Measurements from ENCODE around the gene FBXO10.
"Not testable (repeated sequence)": the region's sequence is repeated elsewhere in the genome, so short reads cannot be mapped to it uniquely, and the experiment has no call there.

Gene FBXO10

DNA sequence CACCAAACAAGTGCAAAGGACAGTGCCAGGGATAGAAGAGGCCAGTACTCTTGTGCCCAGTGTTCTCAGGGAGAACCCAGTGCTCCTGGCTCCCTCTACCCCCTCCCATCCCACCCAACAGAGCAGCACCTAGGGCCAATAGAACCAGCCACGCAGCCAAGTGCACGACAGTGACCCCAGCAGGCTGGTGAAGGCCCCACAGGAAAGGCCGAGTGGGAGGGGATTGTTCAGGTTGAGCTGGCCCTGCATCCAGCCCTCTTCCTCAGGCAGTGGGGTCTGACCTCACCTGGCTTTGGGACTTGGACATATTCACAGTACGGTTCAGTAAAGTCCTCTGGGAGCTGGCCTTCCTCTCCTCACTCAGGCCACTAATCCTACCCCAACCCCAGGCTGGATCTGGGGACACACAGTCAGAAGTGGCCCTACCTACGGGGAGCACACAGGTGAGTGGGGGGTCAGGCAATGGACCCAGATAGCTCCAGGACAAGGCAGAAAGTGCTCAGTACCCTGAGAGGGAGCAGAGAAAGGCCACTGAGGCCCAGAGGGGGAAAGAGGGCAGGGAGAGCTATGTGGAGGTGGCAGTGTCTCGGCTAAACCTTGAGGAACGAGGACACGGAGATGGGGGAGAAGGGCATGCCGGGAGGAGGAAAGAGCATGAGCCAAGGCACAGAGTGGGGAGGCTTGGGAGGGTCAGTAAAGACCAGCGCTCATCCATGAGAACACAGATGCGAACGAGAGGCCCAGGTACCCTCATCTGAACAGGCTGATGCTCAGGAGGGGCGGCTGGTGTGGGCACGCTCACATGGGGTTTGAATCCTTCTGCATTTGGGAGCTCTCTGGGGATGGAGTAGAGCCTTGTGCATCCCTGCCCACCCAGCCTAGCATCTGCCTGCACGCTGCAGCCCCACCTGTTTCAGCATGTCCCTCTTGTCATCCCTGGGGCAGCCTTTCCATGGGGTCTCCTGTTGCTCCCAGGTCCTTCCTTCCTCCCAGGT, 64.9 kb downstream of the FBXO10 start:
- no peak for DNase-seq (ENCODE audit: low spot score)

DNA sequence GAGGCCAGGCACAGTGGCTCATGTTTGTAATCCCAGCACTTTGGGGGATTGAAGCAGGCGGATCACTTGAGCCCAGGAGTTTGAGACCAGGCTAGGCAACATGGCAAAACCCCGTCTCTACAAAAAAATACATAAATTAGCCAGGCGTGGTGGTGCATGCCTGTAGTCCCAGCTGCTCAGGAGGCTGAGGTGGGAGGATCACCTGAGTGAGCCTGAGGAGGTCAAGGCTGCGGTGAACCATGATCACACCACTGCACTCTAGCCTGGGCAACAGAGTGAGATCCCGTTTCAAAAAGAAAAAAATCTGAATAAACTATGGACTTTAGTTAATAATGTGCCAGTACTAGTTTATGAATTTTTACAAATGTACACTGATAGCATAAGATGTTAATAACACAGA, 66.1 kb downstream of the FBXO10 start:
- DNase-seq (ENCODE audit: low spot score), result not testable (repeated sequence)

DNA sequence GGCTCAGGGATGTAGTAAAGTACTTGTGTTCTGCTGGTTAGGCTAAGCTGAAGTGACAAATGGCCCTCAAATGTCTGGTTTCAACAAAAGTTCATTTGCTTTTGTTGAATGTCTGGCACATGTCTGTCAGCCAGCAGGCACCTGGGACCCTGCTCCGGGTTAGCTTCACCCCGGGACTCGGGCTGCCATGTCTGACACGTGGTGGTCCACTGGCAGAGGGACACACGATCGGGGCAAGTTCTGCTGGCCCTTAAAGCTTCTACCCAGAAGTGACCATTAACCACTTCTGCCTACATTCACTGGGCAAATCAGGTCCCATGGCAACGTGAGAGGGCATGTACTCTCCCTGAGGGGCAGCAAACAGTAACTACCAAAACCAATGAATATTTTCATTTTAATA, 66.6 kb downstream of the FBXO10 start:
- DNase-seq (ENCODE audit: low spot score), result no peak

DNA sequence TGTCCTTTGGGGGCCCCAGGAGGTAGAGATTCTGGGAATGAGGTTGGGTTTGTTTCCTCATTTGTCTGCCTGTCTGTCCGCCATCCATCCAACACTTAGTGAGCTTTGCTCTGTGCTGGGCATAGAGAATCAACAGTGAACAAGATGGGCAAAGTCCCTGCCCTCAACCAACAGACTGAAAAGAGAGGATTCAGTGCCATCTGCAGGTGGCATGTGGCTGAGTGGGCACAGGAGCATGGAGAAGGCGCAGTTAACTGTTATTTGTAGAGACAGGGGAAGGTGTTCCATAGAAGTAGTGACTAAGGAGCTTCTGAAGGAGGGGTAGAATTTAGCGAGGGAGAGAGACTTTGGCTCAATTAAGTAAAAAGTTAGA, 67.4 kb downstream of the FBXO10 start:
- no peak for DNase-seq (ENCODE audit: low spot score)

DNA sequence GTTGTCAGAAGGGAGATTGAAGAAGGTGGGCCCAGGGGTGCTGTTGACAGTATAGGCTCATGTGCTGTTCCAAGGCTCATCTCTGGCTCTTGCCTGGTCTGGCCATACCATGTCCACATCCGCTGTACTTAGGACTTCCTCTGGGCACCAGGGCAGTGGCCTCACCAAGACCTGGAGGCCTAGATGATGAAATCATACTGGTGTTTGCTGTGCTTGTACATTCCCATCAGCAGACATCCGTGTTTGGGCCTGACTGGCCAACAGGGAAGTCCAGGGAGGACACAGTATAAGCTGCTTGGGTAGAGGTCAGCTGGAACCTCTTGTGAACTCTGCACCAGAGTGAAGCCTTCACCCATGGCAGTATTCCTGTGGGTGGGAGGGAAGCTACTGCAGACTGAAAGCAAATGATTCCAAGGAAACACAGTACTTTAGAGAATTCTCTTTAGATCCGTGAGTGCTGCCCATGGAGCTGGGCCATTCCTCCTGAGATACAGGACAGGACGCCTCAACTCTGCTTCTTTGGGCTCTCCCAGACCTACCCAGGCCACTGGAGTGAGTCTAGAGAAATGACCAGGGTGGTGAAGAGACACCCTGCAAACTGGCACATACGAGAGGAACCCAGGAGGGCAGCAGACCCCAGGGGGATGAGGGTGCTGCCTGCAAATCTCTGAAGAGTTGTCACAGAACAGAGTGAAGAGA, 67.9 kb downstream of the FBXO10 start:
- no peak for DNase-seq (ENCODE audit: low spot score)

DNA sequence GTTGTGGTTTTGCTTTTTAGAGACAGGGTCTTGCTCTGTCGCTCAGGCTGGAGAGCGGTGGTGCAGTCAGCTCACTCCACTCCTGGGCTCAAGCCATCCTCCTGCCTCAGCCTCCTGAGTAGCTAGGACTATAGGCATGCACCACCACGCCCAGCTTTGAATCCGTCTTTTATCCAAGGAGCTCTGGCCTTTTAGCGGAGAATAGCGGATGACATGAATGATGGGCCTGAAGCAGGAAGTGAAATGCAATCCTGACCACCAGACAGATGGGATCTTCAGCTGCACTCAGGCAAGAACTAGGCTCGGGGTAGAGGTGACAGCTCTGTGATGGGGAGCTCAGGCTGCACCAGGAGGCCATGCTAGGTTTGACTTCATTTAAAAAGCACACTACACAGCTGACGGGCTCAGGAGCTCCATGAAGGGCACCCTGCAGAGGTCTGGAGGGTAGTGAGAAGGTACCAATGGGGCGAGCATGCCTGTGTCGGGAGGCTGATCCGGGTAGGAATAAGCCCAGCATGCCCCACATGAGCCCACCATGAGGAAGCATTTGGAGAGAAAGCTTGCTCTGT, 68.5 kb downstream of the FBXO10 start:
- DNase-seq (ENCODE audit: low spot score), result no peak

DNA sequence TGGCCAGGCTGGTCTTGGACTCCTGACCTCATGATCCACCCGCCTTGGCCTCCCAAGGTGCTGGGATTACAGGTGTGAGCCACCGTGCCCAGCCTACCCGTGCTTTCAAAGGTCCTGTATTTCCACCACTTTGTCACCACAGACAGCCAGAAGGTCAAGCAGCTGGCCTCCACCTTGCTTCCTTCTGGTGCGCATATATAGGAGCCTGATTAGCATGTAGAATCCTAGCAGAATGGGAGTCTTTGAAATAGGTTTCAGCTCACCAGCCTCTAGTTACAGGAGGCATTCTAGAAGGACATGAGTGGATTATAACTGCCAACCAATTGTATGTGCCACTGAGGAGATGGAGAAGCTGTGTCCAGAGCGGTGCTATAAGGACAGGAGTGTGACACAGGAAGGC, 71.6 kb downstream of the FBXO10 start:
- DNase-seq (ENCODE audit: low spot score), result no peak

DNA sequence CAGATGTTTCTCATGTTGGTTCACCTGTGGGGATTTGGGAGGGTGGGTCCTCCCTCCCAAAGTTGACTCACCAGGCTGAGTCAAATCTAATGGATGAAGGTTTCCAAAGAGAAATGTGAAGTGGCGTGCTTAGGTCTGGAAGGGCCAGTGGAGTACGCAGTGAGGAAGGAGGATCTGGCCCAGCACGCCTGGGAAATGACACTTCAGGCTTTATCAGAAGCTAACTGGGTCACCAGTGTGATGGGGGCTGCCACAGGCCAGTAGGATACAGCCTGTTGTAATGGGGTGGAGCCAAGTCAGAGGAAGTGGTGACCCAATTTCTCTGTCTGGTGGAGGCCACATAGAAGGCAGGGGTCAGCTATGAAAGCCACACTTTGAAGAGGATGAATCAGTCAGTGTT, 72.4 kb downstream of the FBXO10 start:
- peak; percentile 42 for DNase-seq (ENCODE audit: low spot score)

DNA sequence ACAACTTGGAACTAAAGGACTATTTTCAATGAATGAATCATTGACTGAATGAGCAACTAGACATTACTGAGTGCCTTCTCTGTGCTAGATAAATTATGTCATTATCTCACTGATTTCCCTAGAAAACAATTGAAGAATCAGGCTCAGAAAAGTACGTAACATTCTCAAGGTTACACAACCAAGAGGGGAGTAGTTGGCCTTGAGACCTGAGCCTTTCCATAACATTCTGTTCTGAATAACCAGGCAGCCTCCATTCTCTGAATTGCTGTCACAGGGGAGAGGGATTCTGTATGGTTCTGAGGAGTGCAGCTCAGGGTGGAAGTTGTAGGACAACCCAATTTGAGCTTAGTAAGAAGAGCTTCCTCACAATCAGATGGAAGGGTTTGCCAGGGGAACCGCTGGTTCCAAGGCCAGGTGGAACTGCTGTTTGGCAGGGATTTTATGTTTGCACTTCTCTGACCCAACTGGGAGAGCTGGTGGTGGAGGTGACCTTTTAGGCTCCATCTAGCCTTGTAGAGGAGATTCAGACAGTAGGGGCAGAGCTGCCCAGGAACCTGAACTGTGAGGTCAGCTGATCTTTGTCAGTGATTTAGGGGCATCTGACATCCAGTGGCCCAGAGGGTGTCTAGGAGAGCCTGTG, 74.1 kb downstream of the FBXO10 start:
- no peak for DNase-seq (ENCODE audit: low spot score)

DNA sequence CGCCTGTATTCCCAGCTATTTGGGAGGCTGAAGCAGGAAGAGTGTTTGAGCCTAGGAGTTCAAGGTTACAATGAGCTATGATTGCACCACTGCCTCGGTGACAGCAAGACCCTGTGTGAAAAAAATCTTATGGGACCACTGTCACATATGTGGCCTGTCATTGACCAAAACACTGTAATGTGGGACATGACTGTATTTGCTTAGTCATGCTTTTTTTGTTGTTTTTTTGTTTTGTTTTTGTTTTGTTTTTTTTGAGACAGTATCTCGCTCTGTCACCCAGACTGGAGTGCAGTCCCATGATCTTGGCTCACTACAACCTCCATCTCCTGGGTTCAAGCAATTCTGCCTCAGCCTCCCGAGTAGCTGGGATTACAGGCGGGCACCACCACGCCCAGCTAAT, 76.9 kb downstream of the FBXO10 start:
- DNase-seq (ENCODE audit: low spot score), result no peak

DNA sequence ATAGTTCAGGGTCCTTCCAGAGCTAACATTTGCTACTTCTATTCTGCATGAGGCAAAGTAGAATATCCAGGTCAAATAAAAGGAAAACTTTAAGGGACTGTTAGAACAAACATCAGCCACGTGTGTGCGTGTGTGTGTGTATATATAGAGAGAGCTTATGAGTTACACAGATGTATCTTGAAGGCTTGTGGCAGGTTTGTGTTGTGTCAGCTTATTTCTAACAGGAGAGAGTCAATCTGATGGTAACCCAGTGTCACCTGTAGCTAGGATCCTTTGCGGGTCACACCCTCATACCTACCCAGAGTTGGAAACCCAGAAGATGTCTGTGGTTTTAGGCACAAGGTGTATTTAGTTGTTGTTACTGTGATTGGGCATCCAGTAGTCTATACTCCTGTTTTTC, 77.7 kb downstream of the FBXO10 start:
- no peak for DNase-seq (ENCODE audit: low spot score)

DNA sequence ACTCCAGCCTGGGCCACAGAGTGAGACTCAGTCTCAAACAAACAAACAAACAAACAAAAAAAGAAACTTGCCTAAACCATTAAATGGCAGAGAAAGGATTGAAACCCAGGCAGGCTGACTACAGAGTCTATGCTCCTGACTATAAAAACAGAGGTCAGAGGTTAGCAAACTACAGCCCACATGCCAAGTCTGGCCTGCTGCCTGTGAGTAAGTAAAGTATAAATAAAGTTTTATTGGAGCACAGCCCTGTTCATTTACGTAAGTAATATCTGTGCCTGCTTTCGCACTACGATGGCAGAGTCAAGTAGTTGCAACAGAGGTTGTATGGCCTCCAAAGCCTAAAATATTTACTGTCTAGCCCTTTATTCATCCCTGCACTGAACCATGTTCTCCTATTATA, 78.9 kb downstream of the FBXO10 start:
- no peak for DNase-seq (ENCODE audit: low spot score)

DNA sequence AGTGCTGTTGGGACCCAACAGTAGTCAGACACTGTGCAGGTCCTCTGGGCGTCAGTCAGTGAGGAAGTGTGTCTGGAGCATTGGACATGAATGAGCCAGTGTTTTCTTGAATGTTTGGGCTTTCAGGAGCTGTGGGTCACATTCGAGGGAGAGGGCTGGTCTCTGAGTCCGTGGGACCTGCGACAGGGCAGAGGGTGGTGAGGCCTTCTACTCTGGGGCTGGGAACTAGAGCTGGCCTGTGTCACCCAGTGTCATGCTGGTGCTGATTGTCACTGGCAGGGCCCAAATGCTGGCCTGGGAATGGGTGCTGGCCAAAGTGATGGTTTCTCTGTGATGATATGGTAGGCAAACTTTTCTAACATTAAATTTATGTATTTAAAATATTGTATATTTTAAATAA, 80.2 kb downstream of the FBXO10 start:
- DNase-seq (ENCODE audit: low spot score), result no peak

DNA sequence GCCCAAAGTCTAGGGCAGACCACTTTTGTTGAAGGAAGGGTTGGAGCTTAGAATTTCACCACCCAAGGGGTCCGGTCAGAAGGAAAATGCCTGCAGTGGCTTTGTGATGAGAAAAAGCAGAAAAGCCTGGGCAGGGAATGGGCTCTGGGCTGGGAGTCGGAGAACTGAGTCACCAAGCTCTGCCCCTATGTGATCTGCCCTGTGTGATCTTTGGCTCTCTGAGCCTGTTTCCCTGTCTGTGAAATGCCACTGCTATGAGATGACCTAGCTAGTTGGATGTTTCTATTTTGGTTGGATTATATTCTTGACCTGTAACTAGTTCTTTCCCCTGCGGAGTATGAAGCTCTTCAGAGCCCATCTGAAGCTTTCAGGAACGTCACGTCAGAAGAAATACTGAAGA, 80.6 kb downstream of the FBXO10 start:
- no peak for DNase-seq (ENCODE audit: low spot score)

DNA sequence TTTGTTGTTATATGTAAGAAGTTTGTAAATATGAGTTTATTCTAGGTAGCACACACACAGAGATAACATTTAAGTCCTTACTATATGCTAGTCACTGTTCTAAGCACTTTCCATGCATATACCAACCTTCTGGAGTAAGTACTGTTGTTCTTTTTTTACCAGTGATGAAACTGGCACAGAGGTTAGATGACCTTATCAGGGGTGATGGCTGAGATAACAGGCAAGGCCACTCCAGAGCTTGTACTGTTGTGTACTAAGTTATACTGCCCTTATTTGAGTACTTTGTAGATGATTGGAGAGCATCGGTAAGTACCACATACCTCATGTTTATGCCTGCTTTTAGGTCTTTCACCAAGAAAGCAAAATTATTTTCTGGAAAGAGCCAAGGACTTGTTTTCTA, 84.2 kb downstream of the FBXO10 start:
- no peak for DNase-seq (ENCODE audit: low spot score)

DNA sequence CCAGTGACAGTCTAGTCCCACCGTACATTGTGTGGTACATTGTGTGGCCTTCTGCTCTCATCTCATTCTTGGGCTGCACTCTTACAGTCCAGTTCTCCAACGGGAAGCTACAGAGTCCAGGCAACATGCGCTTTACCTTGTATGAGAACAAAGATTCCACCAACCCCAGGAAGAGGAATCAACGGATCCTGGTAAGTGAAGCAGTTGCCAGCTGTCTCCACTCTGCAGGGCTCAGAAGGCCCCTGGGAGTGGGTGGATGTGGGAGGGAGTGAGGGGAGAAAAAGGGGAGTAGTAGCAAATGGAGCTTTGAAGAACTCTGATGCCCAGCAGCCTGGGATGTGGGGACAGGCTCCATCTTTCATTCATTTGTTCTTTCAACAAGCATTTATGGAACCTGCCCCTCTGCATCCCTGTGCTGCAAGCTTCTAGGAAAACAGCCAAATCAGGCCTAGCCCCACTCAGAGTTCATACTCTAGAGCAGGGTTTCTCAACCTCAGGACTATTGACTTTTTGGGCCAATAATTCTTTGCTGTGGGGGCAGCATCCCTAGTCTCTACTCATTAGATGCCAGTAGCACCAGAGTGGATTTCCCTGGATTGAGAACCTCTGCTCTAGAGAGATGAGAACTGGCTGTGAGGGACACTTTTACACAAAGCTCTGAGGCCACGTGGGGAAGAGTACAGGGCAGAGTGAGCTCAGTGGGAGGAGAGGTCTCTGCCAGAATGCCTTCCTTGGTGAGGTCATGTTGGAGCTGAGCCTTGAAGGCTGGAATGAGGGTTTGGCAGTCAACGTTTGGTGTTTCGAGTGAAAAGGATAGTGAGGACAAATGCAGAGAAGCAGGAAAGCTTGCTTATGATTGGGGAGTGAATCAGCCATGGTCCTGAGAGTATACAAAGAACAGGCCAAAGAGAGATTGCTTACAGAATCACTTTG, 89.3 kb downstream of the FBXO10 start:
- no peak for DNase-seq (ENCODE audit: low spot score)

DNA sequence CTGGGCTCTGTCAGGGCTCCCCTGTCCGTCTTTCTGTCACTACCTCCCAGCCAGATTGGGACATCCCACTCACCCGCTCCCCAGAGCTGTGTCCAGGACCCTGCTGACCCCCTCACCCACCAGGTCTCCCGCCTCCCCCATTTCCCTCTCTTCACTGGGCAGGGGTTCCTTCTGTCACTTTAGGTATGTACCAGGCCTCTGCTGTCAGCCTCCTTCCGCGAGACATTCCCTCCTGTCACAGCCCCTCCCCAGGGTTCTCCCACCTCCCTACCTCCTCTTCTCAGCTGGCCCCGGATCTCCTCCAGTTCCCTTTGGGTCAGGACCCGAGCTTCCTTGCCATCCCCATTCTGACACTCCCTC, 89.9 kb downstream of the FBXO10 start:
- DNase-seq (ENCODE audit: low spot score), result no peak

DNA sequence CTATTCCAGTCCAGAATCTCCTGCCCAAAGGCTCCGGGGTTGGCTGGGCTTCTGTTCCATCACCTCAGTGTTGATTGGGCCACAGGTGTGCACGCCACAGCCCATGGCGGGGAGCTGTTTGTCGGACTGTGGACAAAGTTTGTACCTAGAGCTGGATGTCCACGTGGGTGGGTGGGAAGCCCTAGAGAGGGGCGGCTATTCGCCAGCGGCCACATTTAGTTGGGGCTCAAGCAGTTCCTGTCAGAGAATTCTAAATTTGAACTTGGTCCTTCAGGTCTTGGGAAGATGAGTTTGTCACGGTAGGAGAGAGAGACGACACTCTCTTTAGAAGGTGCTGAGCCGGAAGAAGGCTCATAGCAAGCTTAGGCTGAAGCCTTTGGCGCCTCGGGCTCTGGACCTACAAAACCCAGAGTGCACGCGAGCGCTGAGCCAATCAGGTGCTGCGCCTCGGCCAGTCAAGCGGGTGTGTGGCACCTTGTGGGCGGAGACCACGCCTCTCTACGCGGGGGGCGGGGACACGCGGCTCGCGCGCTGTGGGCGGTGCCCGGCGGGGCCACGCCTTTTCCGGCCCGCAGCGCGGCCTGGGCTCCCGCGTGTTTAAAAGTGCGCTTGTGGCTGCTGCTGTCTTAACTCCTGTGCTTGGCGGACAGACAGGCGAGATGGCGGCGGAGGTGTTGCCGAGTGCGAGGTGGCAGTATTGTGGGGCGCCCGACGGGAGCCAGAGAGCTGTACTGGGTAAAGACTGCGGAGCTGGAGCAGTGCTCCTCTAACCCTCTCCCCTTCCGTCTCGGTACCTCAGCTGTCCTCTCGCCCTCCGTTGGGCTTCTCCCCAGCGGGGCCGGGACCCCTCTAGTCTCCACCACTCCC, 90.6 kb downstream of the FBXO10 start, which contains the start of gene POLR1E:
Gene POLR1E (plus strand): TSS at position 560 of the 867 bp plus-strand sequence. CDS start 100 bp downstream, at position 660.
- DNase-seq (ENCODE audit: low spot score), result peak; percentile 96

DNA sequence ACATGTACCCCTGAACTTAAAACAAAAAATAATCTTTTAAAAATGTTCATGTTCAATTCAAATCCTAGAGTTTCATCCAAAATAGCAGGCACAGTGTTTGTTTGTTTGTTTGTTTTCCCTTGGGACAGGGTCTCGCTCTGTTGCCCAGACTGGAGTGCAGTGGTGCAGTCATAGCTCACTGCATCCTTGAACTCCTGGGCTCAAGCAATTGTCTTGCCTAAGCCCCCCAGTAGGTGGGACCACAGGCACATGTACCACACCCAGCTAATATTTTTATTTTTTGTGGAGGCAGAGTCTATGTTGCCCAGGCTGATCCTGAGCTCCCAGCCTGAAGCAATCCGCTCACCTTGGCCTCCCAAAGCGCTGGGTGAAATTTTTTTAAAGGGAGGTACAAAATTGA, 95.4 kb downstream of the FBXO10 start:
- DNase-seq (ENCODE audit: low spot score), result no peak

DNA sequence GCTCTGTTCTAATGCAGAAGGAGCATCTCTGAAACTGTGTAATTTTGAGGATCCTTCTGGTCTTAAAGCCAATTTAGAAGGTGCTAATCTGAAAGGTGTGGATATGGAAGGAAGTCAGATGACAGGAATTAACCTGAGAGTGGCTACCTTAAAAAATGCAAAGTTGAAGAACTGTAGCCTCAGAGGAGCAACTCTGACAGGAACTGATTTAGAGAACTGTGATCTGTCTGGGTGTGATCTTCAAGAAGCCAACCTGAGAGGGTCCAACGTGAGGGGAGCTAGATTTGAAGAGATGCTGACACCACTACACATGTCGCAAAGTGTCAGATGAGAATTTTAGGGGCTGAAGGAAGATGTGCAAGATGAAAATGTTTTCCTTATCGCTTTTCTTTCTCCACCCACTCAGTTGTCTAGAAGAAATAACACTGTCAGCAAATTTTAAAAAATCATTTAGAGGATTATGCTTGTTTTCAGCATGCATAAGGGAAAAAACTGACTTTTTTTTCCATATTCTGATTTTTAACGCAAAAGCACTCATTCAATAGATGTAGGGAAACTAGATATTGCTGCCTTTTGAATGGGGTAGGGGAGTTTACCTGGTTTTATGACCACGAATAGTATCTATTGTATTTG, 98.1 kb downstream of the FBXO10 start:
- not testable (repeated sequence) for DNase-seq (ENCODE audit: low spot score)

Data from CD4-positive, alpha-beta T cell treated with Interleukin-6 at 100 ng/mL for 8 hours (primary cell).